Loucy (cell line): ENCODE measurements around the gene RPS3.
"Not testable (repeated sequence)": the region's sequence is repeated elsewhere in the genome, so short reads cannot be mapped to it uniquely, and the experiment has no call there.

Experiments used
- H2AFZ ChIP-seq: fragments of 200-600 bp; sonication (generic); 2 replicates; pipeline ENCODE4 v1.6.0; 2016; ENCODE audit warnings: antibody characterized with exemption, mild to moderate bottlenecking, low read length, moderate library complexity
- H3F3A ChIP-seq: fragments of 200-600 bp; 2 replicates; pipeline ENCODE4 v1.6.0; 2016; ENCODE audit warnings: antibody characterized with exemption, low read depth, mild to moderate bottlenecking
- H3K27me3 ChIP-seq: fragments of 200-600 bp; sonication (generic); 2 replicates; pipeline ENCODE4 v1.6.1; 2014; ENCODE audit warnings: low read length, mild to moderate bottlenecking; ENCODE audit not compliant: insufficient read depth, poor library complexity, severe bottlenecking
- H3K36me3 ChIP-seq: fragments of 200-600 bp; sonication (generic); 2 replicates; pipeline ENCODE4 v1.6.1; 2016; ENCODE audit warnings: low read length; ENCODE audit not compliant: insufficient read depth
- H3K4me1 ChIP-seq: fragments of 200-600 bp; sonication (generic); 2 replicates; pipeline ENCODE4 v1.5.1; 2014; ENCODE audit warnings: low read length, mild to moderate bottlenecking; ENCODE audit not compliant: insufficient read depth, poor library complexity, severe bottlenecking
- H3K4me2 ChIP-seq: fragments of 200-600 bp; sonication (generic); 2 replicates; pipeline ENCODE4 v1.6.0; 2014; ENCODE audit warnings: antibody characterized with exemption, low read length, low read depth, mild to moderate bottlenecking; ENCODE audit not compliant: poor library complexity, severe bottlenecking
- H3K4me3 ChIP-seq: fragments of 200-600 bp; sonication (generic); 2 replicates; pipeline ENCODE4 v1.5.1; 2014; ENCODE audit warnings: low read length, mild to moderate bottlenecking, mixed read lengths; ENCODE audit not compliant: poor library complexity, severe bottlenecking
- H3K79me2 ChIP-seq: fragments of 200-600 bp; sonication (generic); 2 replicates; pipeline ENCODE4 v1.6.1; 2014; ENCODE audit warnings: low read length; ENCODE audit not compliant: insufficient read depth
- H3K9ac ChIP-seq: fragments of 200-600 bp; sonication (generic); 2 replicates; pipeline ENCODE4 v1.6.0; 2014; ENCODE audit warnings: mild to moderate bottlenecking, low read depth, low read length, moderate library complexity; ENCODE audit not compliant: poor library complexity, severe bottlenecking
- H3K9me2 ChIP-seq: fragments of 200-600 bp; sonication (generic); replicated peaks from 2 replicates; pipeline ENCODE4 v1.6.1; 2016; ENCODE audit warnings: low read depth, low read length, mixed read lengths
- H3K9me3 ChIP-seq: fragments of 200-600 bp; sonication (generic); 2 replicates; pipeline ENCODE4 v1.6.1; 2014; ENCODE audit warnings: mild to moderate bottlenecking, antibody characterized with exemption, low read length, low read depth; ENCODE audit not compliant: insufficient read depth
- H4K20me1 ChIP-seq: fragments of 200-600 bp; sonication (generic); 2 replicates; pipeline ENCODE4 v1.6.0; 2014; ENCODE audit warnings: antibody characterized with exemption, low read length, mild to moderate bottlenecking; ENCODE audit not compliant: insufficient read depth, poor library complexity, severe bottlenecking
- EZH2phosphoT487 ChIP-seq: fragments of 200-600 bp; IDR thresholded peaks from 2 replicates; pipeline ENCODE4 v1.6.1; 2018; ENCODE audit warnings: antibody characterized with exemption, mild to moderate bottlenecking, moderate library complexity, borderline replicate concordance
- TF ChIP-seq, protein P1 (sequence below): fragments of 200-600 bp; sonication (generic); conservative IDR thresholded peaks from 2 replicates; pipeline ENCODE4 v1.5.1; 2014; ENCODE audit warnings: mild to moderate bottlenecking, antibody characterized with exemption, low read length

The RPS3 gene

DNA sequence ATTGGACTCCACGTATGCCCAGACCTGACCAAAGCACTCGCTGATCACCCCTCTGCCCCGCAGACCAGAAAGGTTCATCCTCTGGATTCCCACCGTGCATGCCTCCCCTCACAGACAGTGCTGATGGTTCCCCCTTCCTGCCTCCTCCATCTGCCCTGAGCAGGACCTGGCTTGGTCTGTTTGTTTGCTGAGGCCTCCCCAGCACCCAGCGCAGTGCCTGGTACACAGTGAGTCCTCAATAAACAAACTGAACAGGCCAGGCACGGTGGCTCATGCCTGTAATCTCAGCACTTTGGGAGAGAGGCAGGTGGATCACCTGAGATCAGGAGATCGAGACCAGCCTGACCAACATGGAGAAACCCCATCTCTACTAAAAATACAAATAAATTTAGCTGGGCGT, 23.7 kb upstream of the RPS3 start:
- Histone ChIP-seq H2AFZ (no peak overlapping the region), H4K20me1 (no peaks in the 10 kb centered on the region), H3K79me2 (no peaks in the 10 kb centered on the region), H3K9me2 (no peaks in the 10 kb centered on the region), H3K4me3 (no peak overlapping the region), H3K9ac (no peak overlapping the region), H3K9me3 (no peaks in the 10 kb centered on the region), H3K4me2 (no peak overlapping the region), H3K4me1 (peaks cover 24% of the 10 kb centered on the region), H3K27me3 (no peaks in the 10 kb centered on the region), H3K36me3 (no peaks in the 10 kb centered on the region), H3F3A (no peaks in the 10 kb centered on the region)
- TF ChIP-seq EZH2phosphoT487: no peak
- TF ChIP-seq, protein P1, sequence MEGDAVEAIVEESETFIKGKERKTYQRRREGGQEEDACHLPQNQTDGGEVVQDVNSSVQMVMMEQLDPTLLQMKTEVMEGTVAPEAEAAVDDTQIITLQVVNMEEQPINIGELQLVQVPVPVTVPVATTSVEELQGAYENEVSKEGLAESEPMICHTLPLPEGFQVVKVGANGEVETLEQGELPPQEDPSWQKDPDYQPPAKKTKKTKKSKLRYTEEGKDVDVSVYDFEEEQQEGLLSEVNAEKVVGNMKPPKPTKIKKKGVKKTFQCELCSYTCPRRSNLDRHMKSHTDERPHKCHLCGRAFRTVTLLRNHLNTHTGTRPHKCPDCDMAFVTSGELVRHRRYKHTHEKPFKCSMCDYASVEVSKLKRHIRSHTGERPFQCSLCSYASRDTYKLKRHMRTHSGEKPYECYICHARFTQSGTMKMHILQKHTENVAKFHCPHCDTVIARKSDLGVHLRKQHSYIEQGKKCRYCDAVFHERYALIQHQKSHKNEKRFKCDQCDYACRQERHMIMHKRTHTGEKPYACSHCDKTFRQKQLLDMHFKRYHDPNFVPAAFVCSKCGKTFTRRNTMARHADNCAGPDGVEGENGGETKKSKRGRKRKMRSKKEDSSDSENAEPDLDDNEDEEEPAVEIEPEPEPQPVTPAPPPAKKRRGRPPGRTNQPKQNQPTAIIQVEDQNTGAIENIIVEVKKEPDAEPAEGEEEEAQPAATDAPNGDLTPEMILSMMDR: no peak

DNA sequence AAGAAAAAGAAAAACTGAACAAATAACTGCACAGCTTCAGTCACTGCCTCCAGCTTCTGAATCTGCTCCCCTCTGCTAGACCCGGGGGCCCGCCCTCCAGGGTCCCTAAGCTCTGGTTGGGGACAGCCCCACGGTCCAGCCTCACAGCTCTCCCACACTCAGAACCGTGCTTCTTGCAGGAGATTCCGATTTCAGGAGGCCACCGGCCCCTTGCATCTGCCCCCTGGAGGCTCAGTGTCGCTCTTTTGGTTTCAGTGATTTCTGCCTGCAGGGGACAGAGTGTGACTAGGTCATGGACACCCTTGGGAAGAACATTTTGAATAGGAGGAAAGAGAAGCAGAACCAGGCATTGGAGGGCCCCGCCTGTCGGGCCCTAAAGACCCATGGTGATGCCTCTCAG, 23.1 kb upstream of the RPS3 start:
- no peaks in the 10 kb centered on the region for H3K9me3 ChIP-seq
- H3K79me2 ChIP-seq: no peaks in the 10 kb centered on the region
- TF ChIP-seq EZH2phosphoT487: no peak
- TF ChIP-seq, protein P1: peak; percentile 47
- no peaks in the 10 kb centered on the region for H3K36me3 ChIP-seq
- H2AFZ ChIP-seq: no peak overlapping the region
- no peaks in the 10 kb centered on the region for H3F3A ChIP-seq
- no peaks in the 10 kb centered on the region for H4K20me1 ChIP-seq
- no peak overlapping the region for H3K4me2 ChIP-seq
- H3K27me3 ChIP-seq: no peaks in the 10 kb centered on the region
- no peak overlapping the region for H3K9ac ChIP-seq
- H3K4me1 ChIP-seq: peaks cover 25% of the 10 kb centered on the region
- H3K9me2 ChIP-seq: no peaks in the 10 kb centered on the region
- no peak overlapping the region for H3K4me3 ChIP-seq

DNA sequence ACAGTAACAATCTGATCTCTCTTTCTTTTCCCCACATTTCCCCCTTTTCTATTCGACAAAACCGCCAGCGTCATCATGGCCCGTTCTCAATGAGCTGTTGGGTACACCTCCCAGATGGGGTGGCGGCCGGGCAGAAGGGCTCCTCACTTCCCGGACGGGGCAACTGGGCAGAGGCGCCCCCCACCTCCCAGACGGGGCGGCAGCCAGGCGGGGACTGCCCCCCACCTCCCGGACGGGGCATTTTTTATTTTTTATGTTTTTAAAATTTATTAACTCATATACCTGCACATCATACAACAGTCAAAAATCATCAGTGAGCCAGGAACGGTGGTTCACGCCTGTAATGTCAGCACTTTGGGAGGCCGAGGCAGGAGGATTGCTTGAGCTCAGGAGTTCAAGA, 20.5 kb upstream of the RPS3 start:
- H4K20me1 ChIP-seq, H3K4me2 ChIP-seq, H3K4me3 ChIP-seq, H3K79me2 ChIP-seq, H3K9me2 ChIP-seq, H3K9me3 ChIP-seq, H3K27me3 ChIP-seq, H2AFZ ChIP-seq, H3K36me3 ChIP-seq, H3F3A ChIP-seq, H3K9ac ChIP-seq: not testable (repeated sequence)
- H3K4me1 ChIP-seq: peaks cover 28% of the 10 kb centered on the region

DNA sequence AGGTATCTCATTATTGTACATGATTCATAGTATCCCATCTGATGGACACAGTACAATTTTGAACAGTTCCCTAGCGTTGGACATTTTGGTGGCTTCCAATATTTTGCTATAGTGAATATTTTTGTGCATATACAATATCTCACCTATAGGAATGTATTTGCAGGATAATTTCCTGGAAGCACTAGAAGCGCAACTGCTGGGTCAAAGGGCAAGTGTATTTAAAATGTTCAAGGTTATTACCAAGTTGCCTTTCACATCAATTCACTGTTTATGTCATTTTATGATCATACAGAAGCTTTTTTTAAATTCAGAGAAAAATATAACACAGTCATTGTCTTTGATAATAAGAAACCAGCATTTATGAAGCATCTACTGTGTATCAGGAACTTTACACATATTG, 19.1 kb upstream of the RPS3 start:
- Histone ChIP-seq H3K27me3 (no peaks in the 10 kb centered on the region), H3K79me2 (no peaks in the 10 kb centered on the region), H4K20me1 (no peaks in the 10 kb centered on the region), H3K9me3 (no peaks in the 10 kb centered on the region), H2AFZ (peak overlapping the region; percentile 90), H3K36me3 (no peaks in the 10 kb centered on the region), H3K9ac (peak overlapping the region; percentile 57), H3K4me1 (peaks cover 36% of the 10 kb centered on the region), H3K9me2 (no peaks in the 10 kb centered on the region), H3F3A (no peaks in the 10 kb centered on the region), H3K4me2 (no peak overlapping the region), H3K4me3 (no peak overlapping the region)
- no peak for TF ChIP-seq EZH2phosphoT487
- TF ChIP-seq, protein P1: no peak
